ENCODE results near the gene GNG7.

- TF ChIP-seq CTCF (IDR thresholded peaks at IDR 0.05) (no peak), IRF1 (CRISPR knock-in tag; IDR thresholded peaks at IDR 0.05) (no peak), OVOL2 (CRISPR knock-in tag; IDR thresholded peaks at IDR 0.05; ENCODE audit: borderline replicate concordance) (no peak), CREB1 (CRISPR knock-in tag; IDR thresholded peaks at IDR 0.05) (no peak), NR3C1 (CRISPR knock-in tag; conservative IDR thresholded peaks at IDR 0.05; ENCODE audit: low read depth) (no peak)
Measured at GRCh38 chr19:2552859-2553258, 149.6 kb downstream of the GNG7 start.

Data from WTC11 (cell line).